ENCODE results near the gene ADGRD1.

GRCh38 chr12:130965214-130965613, 11.5 kb downstream of the ADGRD1 start:
- TF ChIP-seq GABPA (IDR thresholded peaks at IDR 0.05; ENCODE audit: low read depth), result no peak
- no peak for TF ChIP-seq CTCF (IDR thresholded peaks at IDR 0.05; ENCODE audit: insufficient read depth, low read length)
- TF ChIP-seq REST (IDR thresholded peaks at IDR 0.05; ENCODE audit: insufficient replicate concordance, low read depth), result no peak
- no peak for TF ChIP-seq POLR2AphosphoS5 (IDR thresholded peaks at IDR 0.05; ENCODE audit: low read depth)
